VCaP (cell line): ENCODE results near the gene SELENOV.

Experiments used
- H3K27ac ChIP-seq: fragments of 450-650 bp; 2 replicates; pipeline ENCODE4 v1.5.1; 2017
- TF ChIP-seq, protein P1 (sequence below): fragments of 450-650 bp; conservative IDR thresholded peaks from 2 replicates; pipeline ENCODE4 v1.5.1; 2017; ENCODE audit warnings: mild to moderate bottlenecking, moderate library complexity

SELENOV gene

DNA sequence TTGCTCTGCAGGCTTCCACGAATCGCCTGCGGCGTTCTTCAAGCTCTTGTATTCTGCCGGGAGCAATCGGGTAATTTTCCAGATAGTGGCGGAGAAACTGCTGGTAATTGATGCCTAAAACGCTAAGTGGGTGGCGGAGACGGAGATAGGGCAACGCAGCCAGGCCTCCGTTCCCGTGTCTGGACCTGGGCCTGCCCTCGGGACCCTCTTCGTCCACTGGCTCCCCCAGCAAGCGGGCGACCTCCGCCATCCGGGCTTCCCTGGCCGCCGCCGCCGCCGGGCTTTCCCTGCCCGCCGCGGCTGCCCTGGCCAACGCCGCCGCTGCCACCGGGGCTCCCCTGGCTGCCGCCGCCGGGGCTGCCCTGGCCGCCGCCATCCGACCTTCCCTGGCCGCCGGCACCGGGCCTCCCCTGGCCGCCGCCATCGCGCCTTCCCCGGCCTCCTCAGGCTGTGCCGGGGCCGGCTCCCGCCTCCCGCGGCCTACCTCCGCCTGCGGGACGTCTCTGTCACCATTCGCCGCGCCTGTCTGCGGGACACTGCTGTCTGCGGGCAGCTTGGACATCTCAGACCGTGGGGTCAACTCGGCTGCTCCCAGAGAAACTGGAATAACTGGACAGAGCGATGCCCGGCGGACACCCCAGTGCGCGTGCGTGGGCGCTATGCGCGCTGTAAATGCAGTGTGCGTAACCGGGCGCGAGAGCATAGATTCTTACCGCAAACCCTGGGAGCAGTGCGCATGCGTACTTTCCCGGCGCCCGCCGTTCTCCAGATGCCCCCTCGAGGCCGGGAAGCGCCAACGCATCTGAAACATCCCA, 24.8 kb downstream of the SELENOV start, which contains the start of gene EID2:
TSS of gene EID2 (minus strand) at position 644 of the 815 bp plus-strand sequence. CDS start at position 562, 82 bp downstream.
- H3K27ac ChIP-seq = peak within 1 kb of the TSS; percentile 99
- TF ChIP-seq, protein P1, sequence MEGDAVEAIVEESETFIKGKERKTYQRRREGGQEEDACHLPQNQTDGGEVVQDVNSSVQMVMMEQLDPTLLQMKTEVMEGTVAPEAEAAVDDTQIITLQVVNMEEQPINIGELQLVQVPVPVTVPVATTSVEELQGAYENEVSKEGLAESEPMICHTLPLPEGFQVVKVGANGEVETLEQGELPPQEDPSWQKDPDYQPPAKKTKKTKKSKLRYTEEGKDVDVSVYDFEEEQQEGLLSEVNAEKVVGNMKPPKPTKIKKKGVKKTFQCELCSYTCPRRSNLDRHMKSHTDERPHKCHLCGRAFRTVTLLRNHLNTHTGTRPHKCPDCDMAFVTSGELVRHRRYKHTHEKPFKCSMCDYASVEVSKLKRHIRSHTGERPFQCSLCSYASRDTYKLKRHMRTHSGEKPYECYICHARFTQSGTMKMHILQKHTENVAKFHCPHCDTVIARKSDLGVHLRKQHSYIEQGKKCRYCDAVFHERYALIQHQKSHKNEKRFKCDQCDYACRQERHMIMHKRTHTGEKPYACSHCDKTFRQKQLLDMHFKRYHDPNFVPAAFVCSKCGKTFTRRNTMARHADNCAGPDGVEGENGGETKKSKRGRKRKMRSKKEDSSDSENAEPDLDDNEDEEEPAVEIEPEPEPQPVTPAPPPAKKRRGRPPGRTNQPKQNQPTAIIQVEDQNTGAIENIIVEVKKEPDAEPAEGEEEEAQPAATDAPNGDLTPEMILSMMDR = peak; percentile 92

GRCh38 chr19:39540333-39540673, 25.4 kb downstream of the SELENOV start:
- TF ChIP-seq, protein P1 = peak; percentile 60

DNA sequence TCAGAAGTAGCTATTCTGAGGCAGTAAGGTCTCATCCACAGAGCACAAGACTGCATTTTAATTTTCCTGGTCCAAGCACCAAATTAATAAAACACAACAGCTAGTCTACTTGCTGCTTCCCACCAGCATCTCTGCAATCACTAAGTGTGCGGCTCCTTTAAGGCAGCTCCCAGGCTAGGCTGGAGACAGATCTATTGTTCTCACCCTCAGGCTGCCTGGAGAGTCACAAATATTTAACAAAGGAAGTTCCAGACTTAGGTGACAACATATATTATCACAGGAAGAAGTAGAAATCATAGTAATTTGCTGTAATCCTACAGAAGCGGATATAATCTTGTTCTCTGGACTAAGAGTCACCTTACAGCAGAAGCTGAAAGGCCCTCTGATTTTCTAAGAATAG, 27.3 kb downstream of the SELENOV start:
- TF ChIP-seq, protein P1 = no peak

More at GRCh38 chr19:39540333-39540673, 25.4 kb downstream of the SELENOV start:
- H3K27ac ChIP-seq = peak overlapping the region; percentile 99

GRCh38 chr19:39543477-39543857, 28.5 kb downstream of the SELENOV start:
- peak overlapping the region; percentile 99 for H3K27ac ChIP-seq
- TF ChIP-seq, protein P1 = no peak

More for the DNA sequence above, 27.3 kb downstream of the SELENOV start:
- peak overlapping the region; percentile 99 for H3K27ac ChIP-seq

- TF ChIP-seq, protein P1 = no peak
Measured at GRCh38 chr19:39544226-39544903, 29.4 kb downstream of the SELENOV start.

GRCh38 chr19:39544911-39545310, 30.0 kb downstream of the SELENOV start:
- no peak overlapping the region for H3K27ac ChIP-seq
- TF ChIP-seq, protein P1 = no peak

More at GRCh38 chr19:39544226-39544903, 29.4 kb downstream of the SELENOV start:
- no peak overlapping the region for H3K27ac ChIP-seq

DNA sequence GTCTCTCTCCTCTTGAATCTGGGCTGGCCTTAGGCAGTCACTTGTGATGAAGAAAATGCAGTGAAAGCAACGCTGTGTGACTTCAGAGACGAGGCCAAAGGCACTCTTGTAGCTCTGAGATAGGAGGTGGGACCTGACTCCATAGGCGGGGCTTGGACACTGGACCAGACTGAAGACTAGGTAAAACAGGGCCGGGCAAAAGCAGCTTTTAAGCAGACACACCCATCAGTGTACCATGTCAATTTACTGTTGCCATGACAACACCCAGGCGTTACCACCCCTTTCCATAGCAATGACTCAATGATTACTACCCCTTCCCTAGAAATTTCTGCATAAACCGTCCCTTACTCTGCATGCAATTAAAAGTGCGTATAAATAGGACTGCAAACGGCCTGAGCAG, 31.7 kb downstream of the SELENOV start:
- TF ChIP-seq, protein P1 = no peak
- no peak overlapping the region for H3K27ac ChIP-seq
